ENCODE data around the gene RGSL1. TPM values are rescaled to one million over a fixed set of nuclear protein-coding genes. Genes with fewer than 3 reads are reported as not detected.

RGSL1 gene
- total and polyA plus RNA-seq, 2 of the 8 experiments (the other 6 are each of a cell fraction or from before 2014, with no cell fraction given) = not detected

GRCh38 chr1:182587093-182587492 is 137.1 kb downstream of the RGSL1 start:
- no peak overlapping the region for H3K9ac ChIP-seq (replicated peaks in 1 of 4; ENCODE audit: extremely low read depth in 1 of 4, low read depth in 3 of 4, low read length in 3 of 4)
- no peak overlapping the region for H3K4me2 ChIP-seq (ENCODE audit: insufficient read depth in 1 of 2, low read depth in 2 of 2, low read length in 2 of 2)
- no peaks in the 10 kb centered on the region for H3K23me2 ChIP-seq (ENCODE audit: low read depth, low read length)
- DNase-seq (ENCODE audit: low read depth in 1 of 2, low spot score in 2 of 2) = no peak
- H2AFZ ChIP-seq (ENCODE audit: low read length) = no peak overlapping the region
- no peak overlapping the region for H2BK20ac ChIP-seq (ENCODE audit: low read length)
- 0% methylated on average over 1 of the region's 1 CpG; no CpG with 5 or more reads in 1 of the 2 experiments for WGBS, 2 experiments (ENCODE audit: extremely low coverage in 1 of 2, insufficient coverage in 1 of 2, insufficient read length in 1 of 2, insufficient replicate concordance in 2 of 2, low coverage in 1 of 2, low lambda C conversion rate in 2 of 2, missing lambda C conversion rate in 1 of 2)
- H4K20me1 ChIP-seq (replicated peaks in 1 of 2; ENCODE audit: control insufficient read depth in 1 of 2, insufficient read depth in 2 of 2, low read length in 2 of 2) = no peaks in the 10 kb centered on the region
- no peak overlapping the region for H4K5ac ChIP-seq (ENCODE audit: insufficient read length, low read depth, low read length)
- H4K91ac ChIP-seq (replicated peaks; ENCODE audit: insufficient read length, low read length) = no peak overlapping the region
- H3K4me3 ChIP-seq (ENCODE audit: extremely low read depth in 1 of 4, insufficient read depth in 2 of 4, low read depth in 3 of 4, low read length in 4 of 4) = no peak overlapping the region
- no peak overlapping the region for H3K27ac ChIP-seq (ENCODE audit: low read depth, low read length)
- H3K23ac ChIP-seq (ENCODE audit: insufficient read length) = no peak overlapping the region
- ChIA-PET POLR2A (ENCODE audit: partially characterized antibody) (no interaction called here), CTCF (ENCODE audit: partially characterized antibody) (interaction anchor here (9.5 to 37.1 kb wide), 2 partner anchors 8 to 204 kb away, joined by 44 to 1131 read pairs; partner anchors contain the start of gene NPL)
- H2BK12ac ChIP-seq (ENCODE audit: low read depth, low read length) = no peak overlapping the region
- H3K4ac ChIP-seq (replicated peaks; ENCODE audit: insufficient read length, low read depth, low read length) = no peak overlapping the region
- H2BK15ac ChIP-seq (ENCODE audit: low read length) = no peak overlapping the region
- no peaks in the 10 kb centered on the region for H3K79me1 ChIP-seq (ENCODE audit: low read depth, low read length)
- H4K8ac ChIP-seq (ENCODE audit: extremely low read depth, insufficient read depth, low read length) = no peak overlapping the region
- no peaks in the 10 kb centered on the region for H3K79me2 ChIP-seq (ENCODE audit: control insufficient read depth in 1 of 2, insufficient read depth in 2 of 2, low read length in 2 of 2)
- no peak for FAIRE-seq
- no peaks in the 10 kb centered on the region for H3K27me3 ChIP-seq (replicated peaks in 1 of 4; ENCODE audit: control insufficient read depth in 3 of 4, extremely low read depth in 1 of 4, insufficient read depth in 3 of 4, low read length in 3 of 4)
- H2AK5ac ChIP-seq (ENCODE audit: low read depth, low read length) = no peak overlapping the region
- no peak overlapping the region for H2BK5ac ChIP-seq (ENCODE audit: low read depth, low read length)
- H3K4me1 ChIP-seq (replicated peaks in 1 of 4; ENCODE audit: control insufficient read depth in 3 of 4, insufficient read depth in 4 of 4, low read length in 3 of 4) = peaks cover 0 to 12% (median 2%) of the 10 kb centered on the region in 4 experiments; a peak in 4 of 7 replicates
- H3K56ac ChIP-seq (replicated peaks; ENCODE audit: insufficient read length, low read depth, low read length) = no peak overlapping the region
- no peak overlapping the region for H2BK120ac ChIP-seq (replicated peaks; ENCODE audit: low read depth, low read length)
- no peak overlapping the region for H3K18ac ChIP-seq (ENCODE audit: extremely low read depth, low read length)
- H3K14ac ChIP-seq (ENCODE audit: insufficient read length) = no peak overlapping the region
- H3K9me3 ChIP-seq (ENCODE audit: insufficient read depth in 2 of 2, low read depth in 1 of 2, low read length in 1 of 2) = no peaks in the 10 kb centered on the region
- no peaks in the 10 kb centered on the region for H3K36me3 ChIP-seq (ENCODE audit: control insufficient read depth in 2 of 4, insufficient read depth in 4 of 4, low read length in 3 of 4)
- no peak for TF ChIP-seq CBX5 (IDR thresholded peaks at IDR 0.05; ENCODE audit: low read depth, low read length)
- TF ChIP-seq HDAC6 (IDR thresholded peaks at IDR 0.05; ENCODE audit: low read depth, low read length) = no peak
- TF ChIP-seq HDAC2 (IDR thresholded peaks at IDR 0.05; ENCODE audit: borderline replicate concordance in 1 of 2, low read depth in 2 of 2, low read length in 2 of 2) = no peak
- TF ChIP-seq SP1 (IDR thresholded peaks at IDR 0.05; ENCODE audit: low read depth, low read length) = no peak
- no peak for TF ChIP-seq SAP30 (IDR thresholded peaks at IDR 0.05; ENCODE audit: insufficient read depth, insufficient replicate concordance, low read length)
- no peak for TF ChIP-seq RAD21 (IDR thresholded peaks at IDR 0.05 in 1 of 2, conservative IDR thresholded peaks at IDR 0.05 in 1 of 2; ENCODE audit: low read depth in 2 of 2, low read length in 2 of 2)
- TF ChIP-seq TEAD4 (IDR thresholded peaks at IDR 0.05; ENCODE audit: low read depth, low read length) = no peak
- TF ChIP-seq SUZ12 (IDR thresholded peaks at IDR 0.05; ENCODE audit: low read length) = no peak
- TF ChIP-seq PHF8 (conservative IDR thresholded peaks at IDR 0.05; ENCODE audit: low read depth, low read length) = no peak
- no peak for TF ChIP-seq GABPA (IDR thresholded peaks at IDR 0.05; ENCODE audit: borderline replicate concordance, insufficient read depth, low read length)
- no peak for TF ChIP-seq MAX (IDR thresholded peaks at IDR 0.05)
- TF ChIP-seq CEBPB (IDR thresholded peaks at IDR 0.05; ENCODE audit: low read depth, low read length) = no peak
- TF ChIP-seq GTF2F1 (IDR thresholded peaks at IDR 0.05; ENCODE audit: borderline replicate concordance, low read depth, low read length) = no peak
- no peak for TF ChIP-seq CHD2 (IDR thresholded peaks at IDR 0.05; ENCODE audit: low read length)

All from H1 (cell line).